ENCODE data around the gene PCDHA11.
"Not testable (repeated sequence)": the region's sequence is repeated elsewhere in the genome, so short reads cannot be mapped to it uniquely, and the experiment has no call there.

Gene PCDHA11

GRCh38 chr5:140875085-140876065 is 6.6 kb downstream of the PCDHA11 start, which contains the start of gene PCDHA12:
PCDHA12 (plus strand) TSS chr5:140875308; CDS start chr5:140875473, 165 bp downstream.
- peaks cover 42% of the 10 kb centered on the region for H3K27me3 Mint-ChIP-seq
- H3K4me3 Mint-ChIP-seq: no peak within 1 kb of the TSS
- H3K27ac Mint-ChIP-seq: no peak within 1 kb of the TSS
- no peak for DNase-seq
- H3K36me3 Mint-ChIP-seq (ENCODE audit: low read depth): peaks cover 15% of the 10 kb centered on the region
- peaks cover 31% of the 10 kb centered on the region for H3K9me3 Mint-ChIP-seq
- ATAC-seq: no peak
- H3K4me1 Mint-ChIP-seq: no peaks in the 10 kb centered on the region

- not testable (repeated sequence) for ATAC-seq, H3K27ac Mint-ChIP-seq, DNase-seq, H3K4me1 Mint-ChIP-seq, H3K4me3 Mint-ChIP-seq
- peaks cover 16% of the 10 kb centered on the region for H3K36me3 Mint-ChIP-seq (ENCODE audit: low read depth)
- H3K27me3 Mint-ChIP-seq: peaks cover 49% of the 10 kb centered on the region
- peaks cover 40% of the 10 kb centered on the region for H3K9me3 Mint-ChIP-seq
Measured at GRCh38 chr5:140876541-140877261, 7.9 kb downstream of the PCDHA11 start.

- Mint-ChIP-seq H3K36me3 (ENCODE audit: low read depth) (peaks cover 16% of the 10 kb centered on the region), H3K9me3 (peaks cover 38% of the 10 kb centered on the region), H3K27ac (no peak overlapping the region), H3K4me1 (no peaks in the 10 kb centered on the region), H3K27me3 (peaks cover 47% of the 10 kb centered on the region), H3K4me3 (no peak overlapping the region)
- ATAC-seq (no peak), DNase-seq (no peak)
Measured at GRCh38 chr5:140877262-140877581, 8.5 kb downstream of the PCDHA11 start.

- Mint-ChIP-seq H3K36me3 (ENCODE audit: low read depth) (peaks cover 17% of the 10 kb centered on the region), H3K27me3 (peaks cover 28% of the 10 kb centered on the region), H3K9me3 (peaks cover 35% of the 10 kb centered on the region), H3K27ac (no peak within 1 kb of the TSS), H3K4me1 (no peaks in the 10 kb centered on the region), H3K4me3 (no peak within 1 kb of the TSS)
- no peak for ATAC-seq
- DNase-seq: no peak
Measured at GRCh38 chr5:140881889-140882590, 13.3 kb downstream of the PCDHA11 start, which contains the start of gene PCDHA13. PCDHA13 (plus strand) TSS chr5:140882124; CDS start chr5:140882269, 145 bp downstream.

- Mint-ChIP-seq H3K9me3 (peaks cover 38% of the 10 kb centered on the region), H3K4me3 (no peak overlapping the region), H3K4me1 (no peaks in the 10 kb centered on the region), H3K27me3 (peaks cover 30% of the 10 kb centered on the region), H3K36me3 (ENCODE audit: low read depth) (peaks cover 17% of the 10 kb centered on the region), H3K27ac (no peak overlapping the region)
- no peak for ATAC-seq
- no peak for DNase-seq
Measured at GRCh38 chr5:140882591-140882899, 13.8 kb downstream of the PCDHA11 start.

- no peak for ATAC-seq
- Mint-ChIP-seq H3K36me3 (ENCODE audit: low read depth) (peaks cover 15% of the 10 kb centered on the region), H3K4me3 (no peak overlapping the region), H3K27ac (no peak overlapping the region), H3K27me3 (peaks cover 25% of the 10 kb centered on the region), H3K9me3 (peaks cover 39% of the 10 kb centered on the region), H3K4me1 (no peaks in the 10 kb centered on the region)
- no peak for DNase-seq
Measured at GRCh38 chr5:140883373-140883772, 14.6 kb downstream of the PCDHA11 start.

GRCh38 chr5:140883927-140884697 is 15.4 kb downstream of the PCDHA11 start:
- Mint-ChIP-seq H3K27me3 (peaks cover 22% of the 10 kb centered on the region), H3K4me3 (no peak overlapping the region), H3K27ac (no peak overlapping the region), H3K36me3 (ENCODE audit: low read depth) (peaks cover 12% of the 10 kb centered on the region), H3K4me1 (no peaks in the 10 kb centered on the region), H3K9me3 (peaks cover 34% of the 10 kb centered on the region)
- DNase-seq: no peak
- no peak for ATAC-seq

GRCh38 chr5:140916325-140916724 is 47.6 kb downstream of the PCDHA11 start:
- Mint-ChIP-seq H3K27ac (no peak overlapping the region), H3K4me3 (no peak overlapping the region), H3K27me3 (peaks cover 3% of the 10 kb centered on the region), H3K9me3 (peaks cover 12% of the 10 kb centered on the region), H3K36me3 (ENCODE audit: low read depth) (no peaks in the 10 kb centered on the region), H3K4me1 (no peaks in the 10 kb centered on the region)
- ATAC-seq (no peak), DNase-seq (no peak)

Measured in activated naive CD8-positive, alpha-beta T cell treated with anti-CD3 and anti-CD28 coated beads, Interleukin-2, amount 50 U/mL, for 24 hours (primary cell).